Effector CD8-positive, alpha-beta T cell (primary cell): ENCODE data around the gene PPM1N.

Experiments used
- DNase-seq: peaks from one replicate; lab custom pipeline; 2025; lab: John Stamatoyannopoulos, UW

The PPM1N gene

GRCh38 chr19:45492137-45492626 is 6.1 kb upstream of the PPM1N start:
- DNase-seq = no peak

- DNase-seq = no peak
Observed at GRCh38 chr19:45492627-45493470, 5.4 kb upstream of the PPM1N start.

GRCh38 chr19:45494261-45494916 is 3.9 kb upstream of the PPM1N start:
- DNase-seq = no peak

GRCh38 chr19:45495178-45495577 is 3.1 kb upstream of the PPM1N start:
- DNase-seq = no peak

GRCh38 chr19:45496349-45496953 is 1.8 kb upstream of the PPM1N start:
- DNase-seq = no peak

GRCh38 chr19:45497791-45498190 is 452 bp upstream of the PPM1N start:
- no peak for DNase-seq

- DNase-seq = peak; percentile 60
Observed at GRCh38 chr19:45499196-45500180, 1.2 kb downstream of the PPM1N start.

GRCh38 chr19:45500918-45501729 is 2.9 kb downstream of the PPM1N start:
- no peak for DNase-seq

GRCh38 chr19:45501730-45502014 is 3.4 kb downstream of the PPM1N start:
- DNase-seq = no peak

- no peak for DNase-seq
Observed at GRCh38 chr19:45502111-45502510, 3.9 kb downstream of the PPM1N start.

GRCh38 chr19:45503909-45504308 is 5.7 kb downstream of the PPM1N start:
- DNase-seq = no peak

- no peak for DNase-seq
Observed at GRCh38 chr19:45505151-45505995, 7.1 kb downstream of the PPM1N start.

GRCh38 chr19:45505996-45506245 is 7.7 kb downstream of the PPM1N start:
- DNase-seq = no peak

GRCh38 chr19:45506246-45506988 is 8.2 kb downstream of the PPM1N start:
- peak; percentile 90 for DNase-seq

GRCh38 chr19:45506989-45507871 is 9.0 kb downstream of the PPM1N start, which contains the start of gene VASP:
VASP (plus strand) TSS chr19:45507479; CDS start chr19:45507772, 293 bp downstream.
- peak; percentile 89 for DNase-seq

- DNase-seq = no peak
Observed at GRCh38 chr19:45507872-45508416, 9.7 kb downstream of the PPM1N start.

GRCh38 chr19:45508417-45508860 is 10.2 kb downstream of the PPM1N start:
- DNase-seq = peak; percentile 16
